H1 (cell line): ENCODE results near the gene TCERG1L. TPM values are rescaled to one million over a fixed set of nuclear protein-coding genes. Genes with fewer than 3 reads are reported as not detected.

Experiments
- CTCF ChIA-PET: fragments of 300-600 bp; sonication (Branson Sonifier 250); formaldehyde crosslinking; loops from one replicate; lab custom pipeline; 2021; ENCODE audit not compliant: partially characterized antibody; lab: Charles Lee
- POLR2A ChIA-PET: fragments of 300-600 bp; sonication (Branson Sonifier 250); formaldehyde crosslinking; loops from one replicate; lab custom pipeline; 2021; ENCODE audit warnings: inconsistent platforms; ENCODE audit not compliant: partially characterized antibody; lab: Charles Lee
- DNase-seq, 2 experiments: peaks; one replicate each; pipeline versions ENCODE4 v3.0.0 to v3.0.0-alpha.2; 2010 to 2022; ENCODE audit warnings: low spot score in 2 of 2, low read depth in 1 of 2, mixed read lengths in 1 of 2
- FAIRE-seq: peaks from 2 replicates; lab custom pipeline; 2011; peaks lifted over from hg19 to GRCh38; lab: Jason Lieb, UNC
- H2AFZ ChIP-seq: 2 replicates; pipeline ENCODE4 v1.8.1; 2012; ENCODE audit warnings: low read length, inconsistent platforms
- H2AK5ac ChIP-seq: 2 replicates; pipeline ENCODE4 v1.6.1; 2013; ENCODE audit warnings: low read depth, low read length
- H2BK120ac ChIP-seq: replicated peaks from 2 replicates; pipeline ENCODE3; 2013; ENCODE audit warnings: low read depth, low read length, inconsistent platforms
- H2BK12ac ChIP-seq: 2 replicates; pipeline ENCODE4 v1.6.1; 2013; ENCODE audit warnings: low read depth, low read length
- H2BK15ac ChIP-seq: 2 replicates; pipeline ENCODE4 v1.6.1; 2013; ENCODE audit warnings: low read length
- H2BK20ac ChIP-seq: 2 replicates; pipeline ENCODE4 v1.6.1; 2013; ENCODE audit warnings: low read length
- H2BK5ac ChIP-seq: 2 replicates; pipeline ENCODE4 v1.6.1; 2013; ENCODE audit warnings: low read depth, low read length
- H3K14ac ChIP-seq: 2 replicates; pipeline ENCODE4 v1.6.1; 2013; ENCODE audit warnings: inconsistent platforms; ENCODE audit not compliant: insufficient read length
- H3K18ac ChIP-seq: 2 replicates; pipeline ENCODE4 v1.6.1; 2013; ENCODE audit warnings: low read length; ENCODE audit errors: extremely low read depth
- H3K23ac ChIP-seq: 2 replicates; pipeline ENCODE4 v1.6.1; 2013; ENCODE audit warnings: inconsistent platforms; ENCODE audit not compliant: insufficient read length
- H3K23me2 ChIP-seq: 2 replicates; pipeline ENCODE4 v1.6.1; 2013; ENCODE audit warnings: low read depth, low read length
- H3K27ac ChIP-seq: 2 replicates; pipeline ENCODE4 v1.6.1; 2011; ENCODE audit warnings: low read depth, low read length, inconsistent platforms
- H3K27me3 ChIP-seq, 4 experiments: replicated peaks in 1 of 4; 1 replicate in 1 of 4; 2 replicates in 3 of 4; pipeline versions ENCODE4 v1.6.1 to v1.8.1; 2011 to 2013; ENCODE audit warnings: low read length in 3 of 4, mild to moderate bottlenecking in 3 of 4, inconsistent platforms in 2 of 4, mixed read lengths in 2 of 4, moderate library complexity in 1 of 4; ENCODE audit not compliant: control insufficient read depth in 3 of 4, insufficient read depth in 3 of 4; ENCODE audit errors: extremely low read depth in 1 of 4
- H3K36me3 ChIP-seq, 4 experiments: 2 replicates each; pipeline versions ENCODE4 v1.6.1 to v1.8.1; 2011 to 2013; ENCODE audit warnings: mild to moderate bottlenecking in 4 of 4, low read length in 3 of 4, moderate library complexity in 2 of 4, control low read depth in 1 of 4, inconsistent platforms in 1 of 4; ENCODE audit not compliant: insufficient read depth in 4 of 4, control insufficient read depth in 2 of 4
- H3K4ac ChIP-seq: replicated peaks from 2 replicates; pipeline ENCODE3; 2013; ENCODE audit warnings: low read length, low read depth, mixed read lengths, inconsistent platforms; ENCODE audit not compliant: insufficient read length
- H3K4me1 ChIP-seq, 4 experiments: replicated peaks in 1 of 4; 1 replicate in 1 of 4; 2 replicates in 3 of 4; pipeline versions ENCODE4 v1.6.1 to v1.8.1; 2011 to 2013; ENCODE audit warnings: low read length in 3 of 4, inconsistent platforms in 2 of 4, mixed read lengths in 1 of 4; ENCODE audit not compliant: insufficient read depth in 4 of 4, control insufficient read depth in 3 of 4
- H3K4me2 ChIP-seq, 2 experiments: 2 replicates each; pipeline versions ENCODE4 v1.6.1 to v1.8.1; 2011 to 2013; ENCODE audit warnings: low read depth in 2 of 2, low read length in 2 of 2, control low read depth in 1 of 2, inconsistent platforms in 1 of 2, mild to moderate bottlenecking in 1 of 2; ENCODE audit not compliant: insufficient read depth in 1 of 2
- H3K4me3 ChIP-seq, 4 experiments: fragments of 200-600, 300-600 bp in 1 of 4; sonication (generic), shearing (Covaris generic), sonication (Bioruptor Twin) in 1 of 4; 2 replicates each; pipeline versions ENCODE4 v1.5.1 to v1.8.1; 2011 to 2016; ENCODE audit warnings: low read length in 4 of 4, low read depth in 3 of 4, control low read depth in 2 of 4, inconsistent platforms in 2 of 4, mild to moderate bottlenecking in 2 of 4, mixed read lengths in 1 of 4, moderate library complexity in 1 of 4; ENCODE audit not compliant: insufficient read depth in 2 of 4; ENCODE audit errors: extremely low read depth in 1 of 4
- H3K56ac ChIP-seq: replicated peaks from 2 replicates; pipeline ENCODE3; 2013; ENCODE audit warnings: low read depth, mild to moderate bottlenecking, mixed read lengths, low read length, inconsistent platforms; ENCODE audit not compliant: insufficient read length
- H3K79me1 ChIP-seq: 2 replicates; pipeline ENCODE4 v1.6.1; 2013; ENCODE audit warnings: low read depth, low read length, control low read depth
- H3K79me2 ChIP-seq, 2 experiments: 2 replicates each; pipeline versions ENCODE4 v1.6.1 to v1.8.1; 2012 to 2013; ENCODE audit warnings: low read length in 2 of 2, mild to moderate bottlenecking in 2 of 2, inconsistent platforms in 1 of 2; ENCODE audit not compliant: insufficient read depth in 2 of 2, control insufficient read depth in 1 of 2
- H3K9ac ChIP-seq, 4 experiments: replicated peaks in 1 of 4; 1 replicate in 1 of 4; 2 replicates in 3 of 4; pipeline versions ENCODE4 v1.6.1 to v1.8.1; 2011 to 2013; ENCODE audit warnings: low read depth in 3 of 4, low read length in 3 of 4, control low read depth in 2 of 4, mild to moderate bottlenecking in 2 of 4, moderate library complexity in 2 of 4, inconsistent platforms in 1 of 4; ENCODE audit errors: extremely low read depth in 1 of 4
- H3K9me3 ChIP-seq, 2 experiments: 2 replicates each; pipeline versions ENCODE4 v1.6.1 to v1.8.1; 2012 to 2013; ENCODE audit warnings: mild to moderate bottlenecking in 2 of 2, moderate library complexity in 2 of 2, control low read depth in 1 of 2, inconsistent platforms in 1 of 2, low read depth in 1 of 2, low read length in 1 of 2, mixed read lengths in 1 of 2; ENCODE audit not compliant: insufficient read depth in 2 of 2
- H4K20me1 ChIP-seq, 2 experiments: replicated peaks in 1 of 2; 2 replicates each; pipeline versions ENCODE3 to v1.8.1; 2011 to 2013; ENCODE audit warnings: inconsistent platforms in 2 of 2, low read length in 2 of 2, mild to moderate bottlenecking in 1 of 2; ENCODE audit not compliant: insufficient read depth in 2 of 2, control insufficient read depth in 1 of 2
- H4K5ac ChIP-seq: 2 replicates; pipeline ENCODE4 v1.6.1; 2013; ENCODE audit warnings: low read length, low read depth, mixed read lengths, inconsistent platforms; ENCODE audit not compliant: insufficient read length
- H4K8ac ChIP-seq: 2 replicates; pipeline ENCODE4 v1.8.0; 2013; ENCODE audit warnings: mild to moderate bottlenecking, moderate library complexity, low read length, inconsistent platforms; ENCODE audit not compliant: insufficient read depth; ENCODE audit errors: extremely low read depth
- H4K91ac ChIP-seq: replicated peaks from 2 replicates; pipeline ENCODE3; 2013; ENCODE audit warnings: low read length, mixed read lengths, inconsistent platforms; ENCODE audit not compliant: insufficient read length
- CHD2 ChIP-seq: IDR thresholded peaks from 2 replicates; pipeline ENCODE4 v1.6.1; 2012; ENCODE audit warnings: low read length, improper control_type of control experiment
- CTCF ChIP-seq, 3 experiments: IDR thresholded peaks; 1 replicate in 2 of 3; 2 replicates in 1 of 3; pipeline versions ENCODE4 v1.5.1 to v1.6.1; 2011; ENCODE audit warnings: low read length in 3 of 3, mild to moderate bottlenecking in 3 of 3, inconsistent platforms in 2 of 3, low read depth in 1 of 3, moderate library complexity in 1 of 3; ENCODE audit not compliant: insufficient read depth in 1 of 3; ENCODE audit errors: control extremely low read depth in 1 of 3
- E2F6 ChIP-seq: IDR thresholded peaks from 2 replicates; pipeline ENCODE4 v1.6.1; 2012; ENCODE audit warnings: inconsistent platforms
- EZH2 ChIP-seq: fragments of 200-600 bp; sonication (generic); IDR thresholded peaks from 2 replicates; pipeline ENCODE4 v1.7.1; 2012; ENCODE audit warnings: low read depth, mild to moderate bottlenecking, moderate library complexity, low read length, inconsistent platforms; ENCODE audit not compliant: severe bottlenecking
- POU5F1 ChIP-seq: IDR thresholded peaks from 2 replicates; pipeline ENCODE4 v1.6.1; 2011; ENCODE audit warnings: low read depth, mild to moderate bottlenecking, low read length, moderate library complexity
- RBBP5 ChIP-seq: IDR thresholded peaks from 2 replicates; pipeline ENCODE4 v1.7.1; 2012; ENCODE audit warnings: low read depth, mild to moderate bottlenecking, inconsistent platforms, low read length, moderate library complexity, borderline replicate concordance
- RXRA ChIP-seq: IDR thresholded peaks from 2 replicates; pipeline ENCODE4 v1.6.1; 2011; ENCODE audit warnings: low read depth, mild to moderate bottlenecking, low read length, moderate library complexity; ENCODE audit not compliant: insufficient read depth
- SIRT6 ChIP-seq: IDR thresholded peaks from one replicate; pipeline ENCODE4 v1.7.1; 2012; ENCODE audit warnings: low read length, inconsistent platforms
- SP1 ChIP-seq: IDR thresholded peaks from 2 replicates; pipeline ENCODE4 v1.6.1; 2011; ENCODE audit warnings: low read depth, low read length
- TAF1 ChIP-seq: IDR thresholded peaks from 2 replicates; pipeline ENCODE4 v1.6.1; 2011; ENCODE audit warnings: mild to moderate bottlenecking, low read depth, low read length
- YY1 ChIP-seq: IDR thresholded peaks from 2 replicates; pipeline ENCODE4 v1.6.1; 2011; ENCODE audit warnings: low read depth, mild to moderate bottlenecking, low read length
- WGBS, 2 experiments: shearing (Covaris generic) in 1 of 2; methylation state at CpG; one replicate each; pipeline versions ENCODE4 v1.1.6 to v1.1.7; 2013 to 2015; ENCODE audit warnings: low lambda C conversion rate in 2 of 2, mixed read lengths in 2 of 2, inconsistent platforms in 1 of 2, low coverage in 1 of 2, missing lambda C conversion rate in 1 of 2; ENCODE audit not compliant: insufficient replicate concordance in 2 of 2, insufficient coverage in 1 of 2, insufficient read length in 1 of 2; ENCODE audit errors: extremely low coverage in 1 of 2, missing lambda C conversion rate in 1 of 2; 5-methylcytosine and 5-hydroxymethylcytosine counted together
- polyA plus RNA-seq, 7 experiments: library from polyadenylated mRNA; depleted of rRNA in 3 of 7; stranded (reverse) in 5 of 7; unstranded in 2 of 7; fragments of >200 nt in 5 of 7; fragments of 200-250 nt in 2 of 7; gene quantifications; 1 replicate in 5 of 7; 2 replicates in 1 of 7; 4 replicates in 1 of 7; pipeline versions ENCODE4 v1.2.1 to v1.2.3, GENCODE V29; 2011 to 2013; ENCODE audit warnings: missing spikeins in 2 of 7, mixed read lengths in 2 of 7
- total RNA-seq: library from RNA; stranded (reverse); fragmentation: NEBNext Ultra II Directional; extraction: Animal tissue kit (Norgen Biotek cat#: 25700); gene quantifications from 2 replicates; pipeline ENCODE4 v1.2.1, GENCODE V29; 2021

Gene TCERG1L
- total and polyA plus RNA-seq, 2 of the 8 experiments (the other 6 are each of a cell fraction or from before 2014, with no cell fraction given), result 3.9 to 6.9 TPM

- Histone ChIP-seq H4K8ac (no peak overlapping the region), H2BK12ac (no peak overlapping the region), H3K79me1 (peaks cover 5% of the 10 kb centered on the region; the same call in 1 of the 2 replicates), H3K23me2 (peaks cover 6% of the 10 kb centered on the region), H2BK15ac (no peak overlapping the region), H3K4me3 (no peak overlapping the region), H3K4me1 (no peaks in the 10 kb centered on the region; a peak in 1 of 7 replicates), H4K91ac (no peak overlapping the region), H3K56ac (no peak overlapping the region), H3K9me3 (no peaks in the 10 kb centered on the region), H2BK120ac (no peak overlapping the region), H3K23ac (no peak overlapping the region), H3K79me2 (no peaks in the 10 kb centered on the region), H3K4ac (no peak overlapping the region), H2BK5ac (no peak overlapping the region), H2AFZ (no peak overlapping the region), H2AK5ac (no peak overlapping the region), H3K14ac (no peak overlapping the region), H3K9ac (no peak overlapping the region), H4K20me1 (peaks cover 0 to 4% of the 10 kb centered on the region in 2 experiments), H3K27ac (no peak overlapping the region), H3K18ac (no peak overlapping the region), H3K4me2 (no peak overlapping the region), H3K36me3 (no peaks in the 10 kb centered on the region; a peak in 1 of 8 replicates), H4K5ac (no peak overlapping the region), H3K27me3 (no peaks in the 10 kb centered on the region), H2BK20ac (no peak overlapping the region)
- DNase-seq (no peak), FAIRE-seq (no peak)
- ChIA-PET POLR2A (no interaction called here), CTCF (interaction anchor here (0.8 to 2.0 kb wide), 4 partner anchors 10 to 90 kb away, joined by 3 to 10 read pairs (median 4); no protein-coding TSS in a partner anchor)
- 91% methylated on average over 20 of the region's 27 CpGs; no CpG with 5 or more reads in 1 of the 2 experiments for WGBS, 2 experiments
- no peak for TF ChIP-seq YY1
- TF ChIP-seq SP1, result no peak
- TF ChIP-seq TAF1, result no peak
- no peak for TF ChIP-seq SIRT6
- TF ChIP-seq RBBP5, result no peak
- no peak for TF ChIP-seq POU5F1
- TF ChIP-seq CHD2, result no peak
- no peak for TF ChIP-seq EZH2
- no peak for TF ChIP-seq RXRA
- no peak for TF ChIP-seq CTCF (IDR thresholded peaks at IDR 0.05; ENCODE audit: control extremely low read depth in 1 of 3, insufficient read depth in 1 of 3, low read depth in 1 of 3, low read length in 3 of 3)
- no peak for TF ChIP-seq E2F6
Measured at GRCh38 chr10:131075218-131075770, 236.2 kb downstream of the TCERG1L start.
